HG02840 (cell line): ENCODE data around the gene THAP2.
"Not testable (repeated sequence)": the region's sequence is repeated elsewhere in the genome, so short reads cannot be mapped to it uniquely, and the experiment has no call there.

Source experiments
- ATAC-seq: cut with Tn5 transposase; IDR thresholded peaks from one replicate; pipeline ENCODE4 v1.9.1; 2021; ENCODE audit warnings: mild to moderate bottlenecking, moderate library complexity, moderate number of reproducible peaks; ENCODE audit not compliant: unreplicated experiment, low FRiP score

THAP2 gene

GRCh38 chr12:71695782-71696181 lies 31.7 kb downstream of the THAP2 start:
- ATAC-seq = no peak

- not testable (repeated sequence) for ATAC-seq
Observed at GRCh38 chr12:71702181-71702580, 38.1 kb downstream of the THAP2 start.

- ATAC-seq = no peak
Observed at GRCh38 chr12:71702590-71702989, 38.5 kb downstream of the THAP2 start.

- ATAC-seq = no peak
Observed at GRCh38 chr12:71703206-71703605, 39.1 kb downstream of the THAP2 start.

GRCh38 chr12:71704920-71705319 lies 40.8 kb downstream of the THAP2 start:
- no peak for ATAC-seq

GRCh38 chr12:71708658-71709057 lies 44.6 kb downstream of the THAP2 start:
- ATAC-seq = no peak

- ATAC-seq = no peak
Observed at GRCh38 chr12:71710276-71711125, 46.4 kb downstream of the THAP2 start.

- ATAC-seq = no peak
Observed at GRCh38 chr12:71718611-71719010, 54.5 kb downstream of the THAP2 start.

GRCh38 chr12:71719647-71720370 lies 55.7 kb downstream of the THAP2 start:
- no peak for ATAC-seq

GRCh38 chr12:71721783-71722505 lies 57.8 kb downstream of the THAP2 start:
- no peak for ATAC-seq

GRCh38 chr12:71725011-71725410 lies 60.9 kb downstream of the THAP2 start:
- ATAC-seq = no peak

GRCh38 chr12:71726548-71726947 lies 62.4 kb downstream of the THAP2 start:
- ATAC-seq = no peak

- ATAC-seq = no peak
Observed at GRCh38 chr12:71727958-71728357, 63.9 kb downstream of the THAP2 start.
